Stomach (tissue), 19 donors: ENCODE measurements around the gene KLKB1. TPM values are rescaled to one million over a fixed set of nuclear protein-coding genes. Genes with fewer than 3 reads are reported as not detected.
A peak's percentile ranks its signal among the peaks of the same experiment; 100 is the strongest.

ENCODE experiments used
- DNase-seq, 2 donors: peaks; one replicate each; pipeline versions ENCODE4 v3.0.0 to v3.0.0-alpha.2; 2013 to 2019
- H3K27ac ChIP-seq, 5 donors: fragments of 200-600 bp in 4 of 5; sonication (generic) in 4 of 5; one replicate each; pipeline ENCODE4 v1.5.1; 2013 to 2019; ENCODE audit warnings: mild to moderate bottlenecking in 1 of 5, moderate library complexity in 1 of 5
- H3K27me3 ChIP-seq, 3 donors: fragments of 200-600 bp; sonication (generic); one replicate each; pipeline ENCODE4 v1.5.1; 2017 to 2019; ENCODE audit warnings: mixed run types in 1 of 3
- H3K36me3 ChIP-seq, 4 donors: fragments of 200-600 bp; sonication (generic); 1 replicate in 3 of 4; 2 replicates in 1 of 4; pipeline ENCODE4 v1.5.1; 2016 to 2019
- H3K4me1 ChIP-seq, 4 donors: fragments of 200-600 bp; sonication (generic); one replicate each; pipeline ENCODE4 v1.5.1; 2016 to 2019
- H3K4me3 ChIP-seq, 4 donors: fragments of 200-600 bp; sonication (generic) in 3 of 4; one replicate each; pipeline ENCODE4 v1.5.1; 2016 to 2019; ENCODE audit warnings: mild to moderate bottlenecking in 1 of 4
- H3K9me3 ChIP-seq, 4 donors: fragments of 200-600 bp; sonication (generic); one replicate each; pipeline ENCODE4 v1.5.1; 2016 to 2019
- EP300 ChIP-seq: sonication (generic); formaldehyde crosslinking; IDR thresholded peaks from one replicate; pipeline ENCODE4 v1.6.1; 2017; ENCODE audit warnings: antibody characterized with exemption
- POLR2A ChIP-seq, 4 donors: fragments of 450-650 bp; IDR thresholded peaks; one replicate each; pipeline ENCODE4 v1.6.1; 2016; ENCODE audit warnings: antibody characterized with exemption in 4 of 4, control low read depth in 2 of 4, mild to moderate bottlenecking in 1 of 4, moderate library complexity in 1 of 4
- POLR2AphosphoS5 ChIP-seq, 3 donors: sonication (generic); formaldehyde crosslinking; IDR thresholded peaks; one replicate each; pipeline ENCODE4 v1.6.1; 2016; ENCODE audit warnings: antibody characterized with exemption in 3 of 3
- WGBS, 5 donors: extraction: QIAGEN DNeasy Blood & Tissue Kit in 3 of 5; methylation state at CpG; one replicate each; pipeline versions ENCODE4 v1.1.5 to v1.1.7; 2013 to 2018; 5-methylcytosine and 5-hydroxymethylcytosine counted together
- intact Hi-C: fragments of 100-400 bp; cut with DNase I; formaldehyde crosslinking; loops from one replicate; pipeline ENCODE4 v1.15.1; 2023; ENCODE audit warnings: low total_unique reads
- long read RNA-seq, 10 donors: transcript quantifications; one replicate each; lab custom pipeline, GENCODE V29; 2026
- polyA plus RNA-seq, 3 donors: library from polyadenylated mRNA; stranded (reverse); fragments of 200-250 nt; gene quantifications; one replicate each; pipeline ENCODE4 v1.2.3, GENCODE V29; 2013
- total RNA-seq, 5 donors: library from RNA; depleted of rRNA; stranded (reverse); fragments of >200 nt; gene quantifications; one replicate each; pipeline versions ENCODE4 v1.1.0 to v1.2.3, GENCODE V29; 2014 to 2016
- TF ChIP-seq, protein P1 (sequence below), 7 experiments: fragments of 450-650 bp in 4 of 7; fragments of 200-600 bp in 3 of 7; sonication (generic) in 3 of 7; IDR thresholded peaks; one replicate each; pipeline ENCODE4 v1.5.1; 2016 to 2019; ENCODE audit warnings: antibody characterized with exemption in 7 of 7, control low read depth in 2 of 7, mild to moderate bottlenecking in 1 of 7
- donor health status: healthy with polysubstance abuse.
- donor health status: Bipolar disorder and iron deficiency.
- donor health status: healthy.

KLKB1 gene
- total RNA-seq (under 1 TPM in 2 of 5 donors, not detected in 3; 0.58 to 0.73 TPM), polyA plus RNA-seq (1 to 10 TPM in 1 of 3 donors, under 1 TPM in 1, not detected in 1; 0.56 to 1.1 TPM)
- long read RNA-seq, donor 1, result 0 reads
- long read RNA-seq, donor 2, partial matches to known transcripts, result 0 of 1 reads
- long read RNA-seq, donor 2, other reads (novel, unspliced or antisense), result 0 of 1 reads
- long read RNA-seq, donor 3, result 0 reads
- long read RNA-seq, donor 4, result 0 reads
- long read RNA-seq, donor 5, result 0 reads
- long read RNA-seq, donor 6, result 0 reads
- long read RNA-seq, donor 7, result 0 reads
- long read RNA-seq, donor 8, result 0 reads
- long read RNA-seq, donor 9, result 0 reads
- long read RNA-seq, donor 10, result 0 reads

GRCh38 chr4:186227221-186227620 is at the start of gene KLKB1:
KLKB1 (plus strand) TSS chr4:186227507; CDS start chr4:186228196, 689 bp downstream.
- Histone ChIP-seq H3K4me3 (no peak within 1 kb of the TSS), H3K27ac (no peak within 1 kb of the TSS), H3K36me3 (no peaks in the 10 kb centered on the region), H3K4me1 (peaks cover 0 to 14% (median 0%) of the 10 kb centered on the region in 4 donors), H3K9me3 (peaks cover 0 to 32% (median 16%) of the 10 kb centered on the region in 4 donors), H3K27me3 (no peaks in the 10 kb centered on the region)
- 39 to 68% (median 58%) methylated on average over 5 of the region's 5 CpGs for WGBS, 5 donors
- peak in 1 of 2 donors; percentile 76 for DNase-seq
- intact Hi-C loops, result no loop called here
- TF ChIP-seq, protein P1, sequence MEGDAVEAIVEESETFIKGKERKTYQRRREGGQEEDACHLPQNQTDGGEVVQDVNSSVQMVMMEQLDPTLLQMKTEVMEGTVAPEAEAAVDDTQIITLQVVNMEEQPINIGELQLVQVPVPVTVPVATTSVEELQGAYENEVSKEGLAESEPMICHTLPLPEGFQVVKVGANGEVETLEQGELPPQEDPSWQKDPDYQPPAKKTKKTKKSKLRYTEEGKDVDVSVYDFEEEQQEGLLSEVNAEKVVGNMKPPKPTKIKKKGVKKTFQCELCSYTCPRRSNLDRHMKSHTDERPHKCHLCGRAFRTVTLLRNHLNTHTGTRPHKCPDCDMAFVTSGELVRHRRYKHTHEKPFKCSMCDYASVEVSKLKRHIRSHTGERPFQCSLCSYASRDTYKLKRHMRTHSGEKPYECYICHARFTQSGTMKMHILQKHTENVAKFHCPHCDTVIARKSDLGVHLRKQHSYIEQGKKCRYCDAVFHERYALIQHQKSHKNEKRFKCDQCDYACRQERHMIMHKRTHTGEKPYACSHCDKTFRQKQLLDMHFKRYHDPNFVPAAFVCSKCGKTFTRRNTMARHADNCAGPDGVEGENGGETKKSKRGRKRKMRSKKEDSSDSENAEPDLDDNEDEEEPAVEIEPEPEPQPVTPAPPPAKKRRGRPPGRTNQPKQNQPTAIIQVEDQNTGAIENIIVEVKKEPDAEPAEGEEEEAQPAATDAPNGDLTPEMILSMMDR (IDR thresholded peaks at IDR 0.05), result no peak
- TF ChIP-seq POLR2A (IDR thresholded peaks at IDR 0.05) (no peak), EP300 (no peak), POLR2AphosphoS5 (IDR thresholded peaks at IDR 0.05) (no peak)

DNA sequence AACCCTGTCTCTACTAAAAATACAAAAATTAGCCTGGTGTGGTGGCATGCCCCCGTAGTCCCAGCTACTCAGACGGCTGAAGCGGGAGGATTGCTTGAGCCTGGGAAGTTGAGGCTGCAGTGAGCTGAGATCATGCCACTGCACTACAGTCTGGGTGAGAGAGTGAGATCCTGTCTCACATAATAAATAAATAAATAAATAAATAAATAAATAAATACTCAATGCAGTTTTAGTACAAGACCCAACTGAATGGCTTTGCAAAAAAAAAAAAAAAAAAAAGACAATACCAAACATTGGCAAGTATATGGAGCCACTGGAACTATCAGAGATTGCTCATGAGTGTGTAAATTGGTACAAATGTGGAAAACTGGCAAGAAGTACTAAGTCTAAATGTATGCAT is 39.2 kb upstream of the KLKB1 start:
- Histone ChIP-seq H3K27me3 (no peaks in the 10 kb centered on the region), H3K4me3 (no peak overlapping the region), H3K36me3 (no peaks in the 10 kb centered on the region), H3K9me3 (no peaks in the 10 kb centered on the region), H3K4me1 (peaks cover 12 to 31% (median 22%) of the 10 kb centered on the region in 4 donors), H3K27ac (no peak overlapping the region)
- intact Hi-C loops, result no loop called here
- TF ChIP-seq POLR2A (IDR thresholded peaks at IDR 0.05) (no peak), POLR2AphosphoS5 (IDR thresholded peaks at IDR 0.05) (no peak), EP300 (no peak)
- TF ChIP-seq, protein P1 (IDR thresholded peaks at IDR 0.05), result no peak
- DNase-seq, result no peak
- 67 to 97% (median 86%) methylated on average over 3 of the region's 3 CpGs for WGBS, 5 donors

DNA sequence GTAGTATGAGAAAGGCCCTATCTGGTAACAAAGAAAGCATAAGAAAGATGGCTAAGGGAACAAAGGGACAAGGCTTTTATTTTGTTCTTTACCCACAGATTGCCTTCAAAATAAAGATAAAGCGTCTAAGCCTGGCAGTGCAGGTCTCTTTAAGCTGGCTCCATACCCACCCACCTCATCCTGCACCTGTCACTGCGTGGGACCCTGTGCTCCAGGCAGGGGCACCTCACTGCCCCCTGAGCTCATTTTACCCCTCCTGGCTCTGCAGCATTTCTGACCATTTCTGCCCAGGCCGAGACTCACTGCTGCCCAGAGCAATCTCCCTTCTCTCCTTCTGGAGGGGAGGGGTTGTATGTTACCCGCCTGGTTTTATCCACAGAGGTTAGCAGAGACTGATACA is 37.7 kb upstream of the KLKB1 start:
- peak in 1 of 2 donors; percentile 34 for DNase-seq
- TF ChIP-seq POLR2A (IDR thresholded peaks at IDR 0.05) (no peak), POLR2AphosphoS5 (IDR thresholded peaks at IDR 0.05) (no peak), EP300 (no peak)
- TF ChIP-seq, protein P1 (IDR thresholded peaks at IDR 0.05), result no peak

DNA sequence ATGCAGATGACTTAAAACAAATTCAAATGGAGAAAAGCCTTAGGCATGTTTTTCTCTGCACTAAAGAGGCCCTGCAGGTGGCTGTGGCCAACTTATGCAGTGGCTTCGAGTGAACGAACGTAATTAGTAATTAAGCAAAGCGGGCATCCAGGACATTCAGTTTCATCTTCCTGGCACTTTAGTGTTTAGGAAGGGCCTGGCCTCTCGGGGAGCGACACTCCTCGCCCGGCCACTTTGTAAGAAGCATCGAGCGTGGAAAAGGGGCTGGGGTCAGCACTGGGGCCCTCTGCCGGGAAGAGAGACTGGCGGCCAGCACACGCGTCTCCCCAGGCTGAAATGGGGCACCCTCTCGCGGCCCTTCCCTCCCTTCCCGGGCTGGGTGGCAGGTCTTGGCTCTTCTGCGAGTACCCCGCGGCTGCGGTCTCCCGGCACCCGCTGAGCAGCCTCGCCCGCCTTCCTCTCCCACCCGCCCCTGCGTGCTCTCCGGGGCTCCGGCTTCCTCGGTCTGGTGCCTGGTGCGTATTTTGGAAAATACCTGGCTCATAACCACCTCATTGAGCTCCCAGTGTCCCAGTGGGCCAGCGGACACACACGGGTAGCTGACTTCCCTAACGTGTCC is 36.6 kb upstream of the KLKB1 start:
- no peaks in the 10 kb centered on the region for H3K27me3 ChIP-seq
- no peaks in the 10 kb centered on the region for H3K9me3 ChIP-seq
- peak overlapping the region; percentile 75 to 90 (median 78) for H3K4me3 ChIP-seq
- peaks cover 0 to 15% (median 10%) of the 10 kb centered on the region in 4 donors for H3K36me3 ChIP-seq
- DNase-seq, result no peak
- no peak for TF ChIP-seq POLR2A (IDR thresholded peaks at IDR 0.05)
- TF ChIP-seq, protein P1 (IDR thresholded peaks at IDR 0.05), result no peak
- TF ChIP-seq EP300, result no peak
- TF ChIP-seq POLR2AphosphoS5 (IDR thresholded peaks at IDR 0.05), result no peak
- peaks cover 12 to 41% (median 31%) of the 10 kb centered on the region in 4 donors for H3K4me1 ChIP-seq
- intact Hi-C loops, result no loop called here
- 0 to 1% (median 1%) methylated on average over 21 to 34 of the region's 34 CpGs for WGBS, 5 donors
- peak overlapping the region; percentile 95 to 99 (median 97) for H3K27ac ChIP-seq

More for the DNA sequence above, 37.7 kb upstream of the KLKB1 start:
- H3K4me1 ChIP-seq, result peaks cover 12 to 41% (median 31%) of the 10 kb centered on the region in 4 donors
- peaks cover 0 to 5% (median 2%) of the 10 kb centered on the region in 4 donors for H3K36me3 ChIP-seq
- WGBS, 5 donors, result 26 to 54% (median 44%) methylated on average over 4 of the region's 4 CpGs
- no peak overlapping the region for H3K4me3 ChIP-seq
- H3K27ac ChIP-seq, result peak overlapping the region; percentile 69 to 99 (median 97)
- no peaks in the 10 kb centered on the region for H3K27me3 ChIP-seq
- H3K9me3 ChIP-seq, result no peaks in the 10 kb centered on the region
- intact Hi-C loops, result no loop called here
